ENCODE measurements around the gene HECTD4. TPM values are rescaled to one million over a fixed set of nuclear protein-coding genes. Genes with fewer than 3 reads are reported as not detected.
"Not testable (repeated sequence)": the region's sequence is repeated elsewhere in the genome, so short reads cannot be mapped to it uniquely, and the experiment has no call there.

Gene HECTD4
- polyA plus RNA-seq, 1 experiment, result 7.3 TPM

- POLR2A ChIA-PET, result no interaction called here
- Histone ChIP-seq H3K36me3 (ENCODE audit: control insufficient read depth, insufficient read depth, low read length) (no peaks in the 10 kb centered on the region), H3K4me3 (ENCODE audit: low read depth, low read length) (peak within 1 kb of the TSS; percentile 94), H3K27me3 (ENCODE audit: control insufficient read depth, insufficient read depth, low read length) (no peaks in the 10 kb centered on the region)
- DNase-seq (ENCODE audit: low read depth), result no peak
- TF ChIP-seq, protein P1, sequence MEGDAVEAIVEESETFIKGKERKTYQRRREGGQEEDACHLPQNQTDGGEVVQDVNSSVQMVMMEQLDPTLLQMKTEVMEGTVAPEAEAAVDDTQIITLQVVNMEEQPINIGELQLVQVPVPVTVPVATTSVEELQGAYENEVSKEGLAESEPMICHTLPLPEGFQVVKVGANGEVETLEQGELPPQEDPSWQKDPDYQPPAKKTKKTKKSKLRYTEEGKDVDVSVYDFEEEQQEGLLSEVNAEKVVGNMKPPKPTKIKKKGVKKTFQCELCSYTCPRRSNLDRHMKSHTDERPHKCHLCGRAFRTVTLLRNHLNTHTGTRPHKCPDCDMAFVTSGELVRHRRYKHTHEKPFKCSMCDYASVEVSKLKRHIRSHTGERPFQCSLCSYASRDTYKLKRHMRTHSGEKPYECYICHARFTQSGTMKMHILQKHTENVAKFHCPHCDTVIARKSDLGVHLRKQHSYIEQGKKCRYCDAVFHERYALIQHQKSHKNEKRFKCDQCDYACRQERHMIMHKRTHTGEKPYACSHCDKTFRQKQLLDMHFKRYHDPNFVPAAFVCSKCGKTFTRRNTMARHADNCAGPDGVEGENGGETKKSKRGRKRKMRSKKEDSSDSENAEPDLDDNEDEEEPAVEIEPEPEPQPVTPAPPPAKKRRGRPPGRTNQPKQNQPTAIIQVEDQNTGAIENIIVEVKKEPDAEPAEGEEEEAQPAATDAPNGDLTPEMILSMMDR (IDR thresholded peaks at IDR 0.05; ENCODE audit: insufficient read depth, low read depth, low read length), result peak; percentile 15; the same call in 1 of the 2 replicates
- CTCF ChIA-PET, result no interaction called here
These were observed 36.5 kb upstream of the HECTD4 start, which contains the start of gene PTPN11 for GRCh38 chr12:112418608-112419296. Gene PTPN11 (plus strand): TSS chr12:112418947. CDS start chr12:112419112, 165 bp downstream.

- no peak for DNase-seq (ENCODE audit: low read depth)
- Histone ChIP-seq H3K4me3 (ENCODE audit: low read depth, low read length) (peak overlapping the region; percentile 94), H3K27me3 (ENCODE audit: control insufficient read depth, insufficient read depth, low read length) (no peaks in the 10 kb centered on the region), H3K36me3 (ENCODE audit: control insufficient read depth, insufficient read depth, low read length) (no peaks in the 10 kb centered on the region)
- POLR2A ChIA-PET, result no interaction called here
- CTCF ChIA-PET, result no interaction called here
- TF ChIP-seq, protein P1 (IDR thresholded peaks at IDR 0.05; ENCODE audit: insufficient read depth, low read depth, low read length), result no peak
These were observed 36.0 kb upstream of the HECTD4 start for GRCh38 chr12:112418273-112418607.

DNA sequence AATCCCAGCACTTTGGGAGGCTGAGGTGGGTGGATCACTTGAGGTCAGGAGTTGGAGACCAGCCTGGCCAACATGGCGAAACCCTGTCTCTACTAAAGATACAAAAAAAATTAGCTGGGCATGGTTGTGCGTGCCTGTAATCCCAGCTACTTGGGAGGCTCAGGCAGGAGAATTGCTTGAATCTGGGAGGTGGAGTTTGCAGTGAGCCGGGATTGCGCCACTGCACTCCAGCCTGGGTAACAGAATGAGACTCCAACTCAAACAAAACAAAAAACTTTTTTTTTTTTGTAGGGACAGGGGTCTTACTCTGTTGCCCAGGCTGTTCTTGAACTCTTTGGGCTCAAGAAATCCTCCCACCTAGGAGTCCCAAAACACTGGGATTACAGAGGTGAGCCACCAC, 33.2 kb upstream of the HECTD4 start:
- CTCF ChIA-PET; H3K4me3 ChIP-seq (ENCODE audit: low read depth, low read length); H3K27me3 ChIP-seq (ENCODE audit: control insufficient read depth, insufficient read depth, low read length); POLR2A ChIA-PET; H3K36me3 ChIP-seq (ENCODE audit: control insufficient read depth, insufficient read depth, low read length); DNase-seq (ENCODE audit: low read depth): not testable (repeated sequence)

GRCh38 chr12:112413855-112414625, 31.8 kb upstream of the HECTD4 start:
- Histone ChIP-seq H3K4me3 (ENCODE audit: low read depth, low read length) (no peak overlapping the region), H3K36me3 (ENCODE audit: control insufficient read depth, insufficient read depth, low read length) (no peaks in the 10 kb centered on the region), H3K27me3 (ENCODE audit: control insufficient read depth, insufficient read depth, low read length) (no peaks in the 10 kb centered on the region)
- TF ChIP-seq, protein P1 (IDR thresholded peaks at IDR 0.05; ENCODE audit: insufficient read depth, low read depth, low read length), result no peak
- POLR2A ChIA-PET, result no interaction called here
- CTCF ChIA-PET, result interaction anchor here (0.9 to 1.1 kb wide), 2 partner anchors 10 to 216 kb away, joined by 3 to 6 read pairs; no protein-coding TSS in a partner anchor
- no peak for DNase-seq (ENCODE audit: low read depth)

DNA sequence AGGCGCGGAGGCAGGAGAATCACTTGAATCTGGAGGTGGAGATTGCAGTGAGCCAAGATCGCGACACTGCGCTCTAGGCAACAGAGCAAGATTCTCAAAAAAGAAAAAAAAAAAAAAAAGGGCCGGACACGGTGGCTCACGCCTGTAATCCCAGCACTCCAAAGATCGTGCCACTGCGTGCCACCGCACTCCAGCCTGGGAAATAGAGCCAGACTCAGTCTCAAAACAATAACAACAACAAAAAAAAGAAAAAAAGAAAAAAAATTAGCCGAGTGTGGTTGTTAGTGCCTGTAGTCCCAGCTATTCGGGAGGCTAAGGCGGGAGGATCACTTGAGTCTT, 27.6 kb upstream of the HECTD4 start:
- peaks cover 10% of the 10 kb centered on the region for H3K36me3 ChIP-seq (ENCODE audit: control insufficient read depth, insufficient read depth, low read length)
- ChIA-PET POLR2A (no interaction called here), CTCF (interaction anchor here (0.6 kb wide), 1 partner anchor 597 kb away, joined by 3 read pairs; no protein-coding TSS in a partner anchor)
- DNase-seq (ENCODE audit: low read depth), result no peak
- H3K4me3 ChIP-seq (ENCODE audit: low read depth, low read length), result no peak overlapping the region
- TF ChIP-seq, protein P1 (IDR thresholded peaks at IDR 0.05; ENCODE audit: insufficient read depth, low read depth, low read length), result no peak
- no peaks in the 10 kb centered on the region for H3K27me3 ChIP-seq (ENCODE audit: control insufficient read depth, insufficient read depth, low read length)
